NT2/D1 (cell line): ENCODE data around the gene ROBO2.

Experiments used
- DNase-seq: peaks from one replicate; pipeline ENCODE4 v3.0.0-alpha.2; 2011; ENCODE audit warnings: low read depth, low spot score
- H3K27me3 ChIP-seq: 2 replicates; pipeline ENCODE4 v1.6.0; 2011; ENCODE audit warnings: mild to moderate bottlenecking; ENCODE audit not compliant: insufficient read length, insufficient read depth
- H3K36me3 ChIP-seq: 2 replicates; pipeline ENCODE4 v1.6.1; 2011; ENCODE audit warnings: mild to moderate bottlenecking, low read length, mixed read lengths; ENCODE audit not compliant: insufficient read depth, insufficient read length
- H3K4me1 ChIP-seq: 2 replicates; pipeline ENCODE4 v1.5.1; 2011; ENCODE audit not compliant: insufficient read depth, insufficient read length
- H3K4me3 ChIP-seq: 2 replicates; pipeline ENCODE4 v1.5.1; 2011; ENCODE audit warnings: low read depth; ENCODE audit not compliant: insufficient read length
- H3K9ac ChIP-seq: 2 replicates; pipeline ENCODE4 v1.6.0; 2011; ENCODE audit warnings: low read depth; ENCODE audit not compliant: insufficient read length
- H3K9me3 ChIP-seq: 2 replicates; pipeline ENCODE4 v1.5.1; 2011; ENCODE audit warnings: mild to moderate bottlenecking, low read length; ENCODE audit not compliant: insufficient read depth
- SUZ12 ChIP-seq: IDR thresholded peaks from 2 replicates; pipeline ENCODE4 v1.6.1; 2011; ENCODE audit not compliant: insufficient read length, insufficient read depth; ENCODE audit errors: extremely low read depth
- YY1 ChIP-seq: IDR thresholded peaks from 2 replicates; pipeline ENCODE4 v1.6.1; 2011; ENCODE audit not compliant: insufficient read length, insufficient read depth
- ZNF274 ChIP-seq: IDR thresholded peaks from 2 replicates; pipeline ENCODE4 v1.6.1; 2011; ENCODE audit warnings: mild to moderate bottlenecking, low read depth, low read length

The ROBO2 gene

DNA sequence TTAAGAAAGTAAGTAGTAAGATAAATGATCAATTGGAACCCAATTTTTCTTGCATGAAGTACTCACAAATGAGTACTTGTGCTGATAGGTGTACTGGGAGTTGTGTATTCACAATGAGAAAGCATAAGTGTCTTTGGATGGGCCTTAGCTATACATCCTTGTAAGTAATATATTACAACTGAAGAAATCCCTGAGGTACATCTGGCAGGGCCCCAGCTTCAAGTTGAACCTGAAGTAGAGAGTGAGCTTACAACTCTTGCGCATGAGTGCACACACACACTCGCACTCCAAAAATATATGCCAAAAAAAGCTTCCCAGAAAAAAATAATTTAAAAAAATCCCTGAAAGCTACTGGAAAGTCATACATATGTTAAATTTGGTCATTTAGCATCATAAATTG lies 222.5 kb downstream of the ROBO2 start:
- Histone ChIP-seq H3K9me3 (no peaks in the 10 kb centered on the region), H3K9ac (no peak overlapping the region), H3K4me1 (no peaks in the 10 kb centered on the region), H3K4me3 (no peak overlapping the region), H3K27me3 (no peaks in the 10 kb centered on the region), H3K36me3 (no peaks in the 10 kb centered on the region)
- TF ChIP-seq YY1, result no peak
- no peak for TF ChIP-seq SUZ12
- no peak for TF ChIP-seq ZNF274
- DNase-seq, result no peak

DNA sequence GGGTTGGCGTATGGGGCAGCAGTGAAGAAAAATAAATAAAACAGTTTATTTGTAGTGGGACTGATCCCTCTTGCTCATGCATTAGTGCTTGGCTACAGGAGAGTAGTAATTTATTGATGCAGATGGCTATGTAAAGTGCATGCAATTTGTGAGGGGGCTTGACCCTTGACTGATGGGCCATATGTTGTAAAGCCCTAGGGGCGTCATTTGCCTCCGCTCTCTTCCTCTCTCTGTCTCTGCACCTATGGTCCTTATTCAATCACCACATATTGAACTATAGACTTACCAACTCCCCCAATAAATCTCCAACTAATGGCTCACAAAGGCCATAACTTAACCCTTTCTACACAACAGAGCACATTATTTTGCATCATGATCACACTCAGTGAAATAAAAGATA lies 227.7 kb downstream of the ROBO2 start:
- H3K36me3 ChIP-seq, result no peaks in the 10 kb centered on the region
- no peak overlapping the region for H3K4me3 ChIP-seq
- no peaks in the 10 kb centered on the region for H3K9me3 ChIP-seq
- TF ChIP-seq ZNF274 (no peak), YY1 (no peak), SUZ12 (no peak)
- H3K27me3 ChIP-seq, result no peaks in the 10 kb centered on the region
- DNase-seq, result no peak
- H3K4me1 ChIP-seq, result no peaks in the 10 kb centered on the region
- no peak overlapping the region for H3K9ac ChIP-seq

DNA sequence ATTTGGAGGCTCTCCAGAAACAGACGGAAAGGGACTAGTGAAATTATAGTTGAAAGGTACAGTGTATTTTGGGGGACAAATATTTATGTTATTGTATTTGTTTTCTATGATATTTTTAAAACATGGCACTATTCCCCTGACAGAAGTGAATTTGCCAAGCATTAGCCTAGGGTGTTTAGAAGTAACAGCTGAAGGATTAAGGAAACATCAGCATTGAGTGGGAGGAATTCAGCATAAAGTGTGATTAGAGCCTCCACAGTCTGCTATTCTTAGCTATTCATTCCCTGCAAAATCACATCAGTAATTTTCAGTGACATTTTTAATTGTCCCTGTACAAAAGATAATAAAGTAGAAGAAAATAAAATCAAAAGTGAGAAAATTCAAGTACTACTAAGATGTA lies 231.4 kb downstream of the ROBO2 start:
- TF ChIP-seq ZNF274 (no peak), SUZ12 (no peak), YY1 (no peak)
- H3K4me3 ChIP-seq, result no peak overlapping the region

DNA sequence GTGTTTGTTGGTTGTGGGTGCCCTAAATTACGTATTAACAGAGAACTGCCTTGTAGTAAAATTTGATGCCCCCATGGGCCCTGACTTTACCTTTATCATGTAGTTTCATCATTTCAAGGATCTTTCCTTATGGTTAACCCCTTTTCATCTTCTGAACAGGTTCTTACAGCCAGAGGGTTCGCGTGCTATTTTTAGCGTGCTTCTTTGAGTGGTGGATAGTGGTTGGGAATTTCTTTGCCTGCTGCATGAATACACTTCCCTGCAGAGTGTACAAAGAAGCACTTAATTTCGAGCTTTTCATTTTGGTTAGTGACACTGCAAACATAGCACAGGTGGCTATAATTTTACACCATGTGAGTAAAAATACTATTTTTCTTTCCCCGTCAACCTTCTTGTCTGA lies 231.8 kb downstream of the ROBO2 start:
- H3K9ac ChIP-seq, result no peak overlapping the region
- H3K27me3 ChIP-seq, result no peaks in the 10 kb centered on the region
- TF ChIP-seq YY1, result no peak
- TF ChIP-seq ZNF274, result no peak
- no peak for TF ChIP-seq SUZ12
- H3K4me1 ChIP-seq, result no peaks in the 10 kb centered on the region
- no peaks in the 10 kb centered on the region for H3K36me3 ChIP-seq
- no peak overlapping the region for H3K4me3 ChIP-seq
- H3K9me3 ChIP-seq, result no peaks in the 10 kb centered on the region
- DNase-seq, result no peak

More for the DNA sequence above, 231.4 kb downstream of the ROBO2 start:
- H3K9me3 ChIP-seq, result no peaks in the 10 kb centered on the region
- H3K4me1 ChIP-seq, result no peaks in the 10 kb centered on the region
- no peak for DNase-seq
- no peaks in the 10 kb centered on the region for H3K27me3 ChIP-seq
- H3K36me3 ChIP-seq, result no peaks in the 10 kb centered on the region
- no peak overlapping the region for H3K9ac ChIP-seq

DNA sequence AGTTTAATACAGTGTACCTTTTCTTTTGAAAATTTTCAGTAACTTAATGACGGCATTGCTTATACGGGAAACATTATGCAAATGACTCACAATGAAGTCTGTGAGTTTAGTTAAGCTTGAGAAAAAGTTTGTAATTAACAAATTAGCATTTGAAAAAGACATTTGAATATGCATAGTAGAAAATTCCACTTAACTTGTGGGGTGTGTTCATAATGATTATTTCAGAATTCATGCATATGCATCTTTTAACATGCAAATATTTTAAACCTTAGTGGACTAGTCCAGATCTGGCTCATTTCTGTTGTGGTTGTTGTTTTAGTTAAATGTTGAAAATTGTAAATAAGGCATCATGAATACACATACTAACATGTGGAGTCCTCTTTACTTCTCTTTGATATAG lies 239.4 kb downstream of the ROBO2 start:
- H3K36me3 ChIP-seq, result no peaks in the 10 kb centered on the region
- DNase-seq, result no peak
- H3K9me3 ChIP-seq, result no peaks in the 10 kb centered on the region
- TF ChIP-seq ZNF274 (no peak), YY1 (no peak), SUZ12 (no peak)
- no peaks in the 10 kb centered on the region for H3K4me1 ChIP-seq
- no peak overlapping the region for H3K4me3 ChIP-seq
- no peaks in the 10 kb centered on the region for H3K27me3 ChIP-seq
- H3K9ac ChIP-seq, result no peak overlapping the region

DNA sequence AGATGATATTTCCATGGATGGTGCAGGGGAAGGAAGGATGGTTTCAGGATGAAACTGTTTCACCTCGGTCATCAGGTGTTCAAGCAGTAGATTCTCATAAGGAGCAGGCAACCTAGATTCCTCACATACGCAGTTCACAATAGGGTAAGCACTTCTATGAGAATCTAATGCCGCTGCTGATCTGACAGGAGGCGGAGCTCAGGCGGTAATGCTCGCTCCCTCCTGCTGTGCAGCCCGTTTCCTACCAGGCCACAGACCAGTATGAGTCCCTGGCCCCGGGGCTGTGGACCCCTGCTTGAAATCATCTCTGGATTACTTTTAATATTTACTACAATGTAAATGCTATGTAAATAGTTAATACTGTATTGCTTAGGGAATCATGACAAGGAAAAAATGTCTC lies 241.8 kb downstream of the ROBO2 start:
- no peak for DNase-seq
- TF ChIP-seq YY1 (no peak), SUZ12 (no peak), ZNF274 (no peak)
- no peaks in the 10 kb centered on the region for H3K27me3 ChIP-seq
- H3K4me3 ChIP-seq, result no peak overlapping the region
- H3K4me1 ChIP-seq, result no peaks in the 10 kb centered on the region
- no peak overlapping the region for H3K9ac ChIP-seq
- H3K9me3 ChIP-seq, result no peaks in the 10 kb centered on the region
- H3K36me3 ChIP-seq, result no peaks in the 10 kb centered on the region

DNA sequence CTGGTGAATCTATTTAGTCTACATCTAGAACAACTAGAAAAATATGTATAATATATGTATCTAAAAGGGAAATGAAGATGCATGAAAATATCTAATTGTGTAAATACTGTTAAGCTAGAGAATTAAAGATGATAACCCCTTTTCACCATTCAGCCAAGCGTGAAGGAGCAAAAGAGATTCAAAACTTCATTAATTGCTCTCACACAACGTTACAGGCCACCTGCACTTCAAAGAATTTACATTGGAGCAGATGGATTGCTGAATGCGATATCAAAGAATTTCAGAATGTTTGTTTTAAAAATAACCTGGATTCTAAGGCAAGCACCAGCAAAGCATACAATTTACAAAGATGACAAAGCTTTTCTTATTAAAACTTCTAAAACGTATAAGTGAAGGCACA lies 243.2 kb downstream of the ROBO2 start:
- Histone ChIP-seq H3K9me3 (no peaks in the 10 kb centered on the region), H3K4me3 (no peak overlapping the region), H3K36me3 (no peaks in the 10 kb centered on the region), H3K4me1 (no peaks in the 10 kb centered on the region), H3K27me3 (no peaks in the 10 kb centered on the region), H3K9ac (no peak overlapping the region)
- DNase-seq, result no peak
- TF ChIP-seq ZNF274 (no peak), SUZ12 (no peak), YY1 (no peak)

DNA sequence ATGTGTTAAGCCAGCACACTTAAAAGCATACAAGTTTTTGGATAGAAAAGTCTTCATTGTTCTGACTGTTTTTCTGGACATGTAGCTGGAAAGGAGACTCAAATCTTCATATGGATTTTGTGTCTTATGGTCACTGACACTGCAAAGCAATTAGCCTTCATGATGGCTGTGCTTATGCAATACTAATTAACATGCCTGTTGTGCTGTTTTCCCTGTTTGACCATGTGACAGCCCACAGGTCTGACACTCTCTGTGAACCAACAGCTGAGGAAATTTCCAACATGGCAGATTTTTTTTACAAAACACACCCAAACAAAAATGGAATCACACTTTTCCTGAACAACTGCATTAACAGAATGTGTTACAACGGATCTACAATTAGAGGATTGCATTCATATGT lies 248.4 kb downstream of the ROBO2 start:
- no peak overlapping the region for H3K4me3 ChIP-seq
- H3K9ac ChIP-seq, result no peak overlapping the region
- no peak for DNase-seq
- no peaks in the 10 kb centered on the region for H3K36me3 ChIP-seq
- TF ChIP-seq SUZ12 (no peak), ZNF274 (no peak), YY1 (no peak)
- no peaks in the 10 kb centered on the region for H3K27me3 ChIP-seq
- no peaks in the 10 kb centered on the region for H3K9me3 ChIP-seq
- H3K4me1 ChIP-seq, result no peaks in the 10 kb centered on the region
